Heart right ventricle (tissue), 16 donors: ENCODE data around the gene LMO7. TPM values are rescaled to one million over a fixed set of nuclear protein-coding genes. Genes with fewer than 3 reads are reported as not detected.

ENCODE experiments used
- ATAC-seq, 8 donors: fragments of 200-7000 bp; cut with Tn5 transposase; one replicate each; pipeline ENCODE4 v1.9.1; 2020; ENCODE audit warnings: mild to moderate bottlenecking in 8 of 8, moderate library complexity in 8 of 8, moderate number of reproducible peaks in 1 of 8
- DNase-seq, 2 donors: peaks; one replicate each; pipeline ENCODE4 v3.0.0-alpha.2; 2020
- H3K27ac ChIP-seq, 10 donors: fragments of 200-600 bp; sonication (generic) in 2 of 10; one replicate each; pipeline versions ENCODE4 v1.5.0 to v1.8.0; 2020 to 2022; ENCODE audit warnings: mild to moderate bottlenecking in 3 of 10
- H3K27me3 ChIP-seq, 7 donors: fragments of 200-600 bp; one replicate each; pipeline ENCODE4 v1.8.0; 2021 to 2022; ENCODE audit warnings: mild to moderate bottlenecking in 2 of 7
- H3K36me3 ChIP-seq, 9 donors: fragments of 200-600 bp; sonication (generic) in 1 of 9; one replicate each; pipeline versions ENCODE4 v1.5.0 to v1.8.0; 2020 to 2022; ENCODE audit warnings: mild to moderate bottlenecking in 2 of 9
- H3K4me1 ChIP-seq, 9 donors: fragments of 200-600 bp; sonication (generic) in 1 of 9; one replicate each; pipeline versions ENCODE4 v1.5.0 to v1.8.0; 2020 to 2022; ENCODE audit warnings: mild to moderate bottlenecking in 4 of 9
- H3K4me3 ChIP-seq, 10 donors: fragments of 200-600 bp; sonication (generic) in 2 of 10; one replicate each; pipeline versions ENCODE4 v1.5.0 to v1.8.0; 2020 to 2022; ENCODE audit warnings: mild to moderate bottlenecking in 7 of 10, moderate library complexity in 2 of 10
- H3K9me3 ChIP-seq, 11 donors: fragments of 200-600 bp in 10 of 11; sonication (generic) in 2 of 11; one replicate each; pipeline versions ENCODE4 v1.5.0 to v1.8.0; 2013 to 2022; ENCODE audit warnings: mild to moderate bottlenecking in 2 of 11, control low read depth in 1 of 11, moderate library complexity in 1 of 11
- CTCF ChIP-seq, 9 donors: fragments of 200-600 bp; sonication (generic) in 2 of 9; IDR thresholded peaks; one replicate each; pipeline versions ENCODE4 v1.5.0 to v1.8.0; 2021 to 2022; ENCODE audit warnings: antibody characterized with exemption in 9 of 9, mild to moderate bottlenecking in 5 of 9, moderate library complexity in 1 of 9
- WGBS, 2 donors: extraction: QIAGEN DNeasy Blood & Tissue Kit; methylation state at CpG; one replicate each; pipeline ENCODE4 v1.1.7; 2013; ENCODE audit warnings: inconsistent platforms in 1 of 2; 5-methylcytosine and 5-hydroxymethylcytosine counted together
- intact Hi-C, 10 donors: fragments of 100-400 bp; cut with DNase I; formaldehyde crosslinking; loops; one replicate each; pipeline versions ENCODE4 v1.11.1 to v1.14.2; 2022
- polyA plus RNA-seq, 2 donors: library from polyadenylated mRNA; stranded (reverse); fragments of 200-250 nt; gene quantifications; one replicate each; pipeline ENCODE4 v1.2.3, GENCODE V29; 2013
- total RNA-seq, 10 donors: library from RNA; stranded (reverse); fragmentation: NEBNext Ultra II Directional in 3 of 10; extraction: Animal tissue kit (Norgen Biotek cat#: 25700) in 3 of 10; gene quantifications; one replicate each; pipeline versions ENCODE4 v1.2.1 to v1.2.4, GENCODE V29; 2021 to 2023
- donor health status: Arrhythmogenic right ventricular cardiomyopathy.
- donor health status: ischemic (EF 13 %, LVEDD 7.1; RV severe dilation, severe dysfunction).
- donor health status: healthy with polysubstance abuse.
- donor health status: DM: no; HTN: yes; CAD: no.
- donor health status: DM: no; HTN: no; CAD: no.
- donor health status: ischemic (EF 25% LVEDD 6.9; RV normal size, moderate dysfunction).
- donor health status: ischemic (EF 25% LVEDD 5.7; RV mildly dilated, moderate dysfunction).
- donor health status: healthy.
- donor health status: DM: yes; HTN: yes; CAD: no.
- donor health status: Ischemic cardiomyopathy.
- donor health status: ischemic (EF 35%, LVEDD 5.7; RV mildly dilated, moderate dysfunction).
- donor health status: nonischemic (EF 11% LVEDD 7.7; RV severe dilation, severe dysfunction).
- donor health status: DM: yes; HTN: yes; CAD: no.
- donor health status: PGD.
- donor health status: ischemic (EF 29% LVEDD 5.4; RV normal size, mild dysfunction).
- donor health status: nonischemic (EF 23%, LVEDD 6.1; RV moderate dilation, normal function).

The LMO7 gene
- total and polyA plus RNA-seq, 12 donors: 147 to 600 (median 504) TPM

GRCh38 chr13:75830842-75831241 is 194.7 kb downstream of the LMO7 start:
- Histone ChIP-seq H3K4me3 (no peak overlapping the region), H3K4me1 (peaks cover 0 to 65% (median 10%) of the 10 kb centered on the region in 9 donors), H3K27ac (peak overlapping the region in 1 of 10 donors; percentile 5), H3K36me3 (peaks cover 0 to 47% (median 0%) of the 10 kb centered on the region in 9 donors), H3K9me3 (peaks cover 0 to 8% (median 0%) of the 10 kb centered on the region in 11 donors), H3K27me3 (no peaks in the 10 kb centered on the region)
- no peak for TF ChIP-seq CTCF (IDR thresholded peaks at IDR 0.05)
- intact Hi-C loops: loop anchor here in 1 of 10 donors (10.0 kb wide), 1 partner anchor 136 kb away; no protein-coding TSS in a partner anchor
- WGBS, 2 donors: 14 to 68% methylated on average over 1 of the region's 1 CpG
- no peak for ATAC-seq
- DNase-seq: no peak

- DNase-seq (no peak), ATAC-seq (no peak)
- Histone ChIP-seq H3K27ac (no peak overlapping the region), H3K4me1 (peaks cover 0 to 61% (median 10%) of the 10 kb centered on the region in 9 donors), H3K4me3 (no peak overlapping the region), H3K9me3 (peaks cover 0 to 8% (median 0%) of the 10 kb centered on the region in 11 donors), H3K27me3 (no peaks in the 10 kb centered on the region), H3K36me3 (peaks cover 0 to 49% (median 0%) of the 10 kb centered on the region in 9 donors)
- no peak for TF ChIP-seq CTCF (IDR thresholded peaks at IDR 0.05)
- intact Hi-C loops: loop anchor here in 1 of 10 donors (10.0 kb wide), 1 partner anchor 137 kb away; no protein-coding TSS in a partner anchor
These were observed 195.3 kb downstream of the LMO7 start for GRCh38 chr13:75831389-75831788.

GRCh38 chr13:75832812-75833211 is 196.7 kb downstream of the LMO7 start:
- no peak for DNase-seq
- Histone ChIP-seq H3K27ac (no peak overlapping the region), H3K4me1 (peaks cover 0 to 47% (median 3%) of the 10 kb centered on the region in 9 donors), H3K27me3 (no peaks in the 10 kb centered on the region), H3K9me3 (peaks cover 0 to 8% (median 0%) of the 10 kb centered on the region in 11 donors), H3K36me3 (peaks cover 0 to 60% (median 0%) of the 10 kb centered on the region in 9 donors), H3K4me3 (no peak overlapping the region)
- TF ChIP-seq CTCF (IDR thresholded peaks at IDR 0.05): no peak
- intact Hi-C loops: loop anchor here in 1 of 10 donors (10.0 kb wide), 1 partner anchor 138 kb away; no protein-coding TSS in a partner anchor
- WGBS, 2 donors: 66 to 76% methylated on average over 5 of the region's 5 CpGs
- ATAC-seq: no peak

- intact Hi-C loops: loop anchor here in 1 of 10 donors (10.0 kb wide), 1 partner anchor 142 kb away; no protein-coding TSS in a partner anchor
- peaks cover 0 to 81% (median 13%) of the 10 kb centered on the region in 9 donors for H3K36me3 ChIP-seq
- peak in 1 of 8 donors; percentile 58 for ATAC-seq
- 68 to 78% methylated on average over 4 of the region's 4 CpGs for WGBS, 2 donors
- no peak for TF ChIP-seq CTCF (IDR thresholded peaks at IDR 0.05)
- H3K4me3 ChIP-seq: no peak overlapping the region
- peaks cover 0 to 4% (median 0%) of the 10 kb centered on the region in 11 donors for H3K9me3 ChIP-seq
- no peak for DNase-seq
- no peak overlapping the region for H3K27ac ChIP-seq
- peaks cover 0 to 17% (median 0%) of the 10 kb centered on the region in 9 donors for H3K4me1 ChIP-seq
- no peaks in the 10 kb centered on the region for H3K27me3 ChIP-seq
These were observed 200.3 kb downstream of the LMO7 start for GRCh38 chr13:75836441-75836840.
